ENCODE results near the gene COL15A1. TPM values are rescaled to one million over a fixed set of nuclear protein-coding genes. Genes with fewer than 3 reads are reported as not detected.

The COL15A1 gene
- total RNA-seq, 1 experiment from 2014 or later: 0.22 TPM

DNA sequence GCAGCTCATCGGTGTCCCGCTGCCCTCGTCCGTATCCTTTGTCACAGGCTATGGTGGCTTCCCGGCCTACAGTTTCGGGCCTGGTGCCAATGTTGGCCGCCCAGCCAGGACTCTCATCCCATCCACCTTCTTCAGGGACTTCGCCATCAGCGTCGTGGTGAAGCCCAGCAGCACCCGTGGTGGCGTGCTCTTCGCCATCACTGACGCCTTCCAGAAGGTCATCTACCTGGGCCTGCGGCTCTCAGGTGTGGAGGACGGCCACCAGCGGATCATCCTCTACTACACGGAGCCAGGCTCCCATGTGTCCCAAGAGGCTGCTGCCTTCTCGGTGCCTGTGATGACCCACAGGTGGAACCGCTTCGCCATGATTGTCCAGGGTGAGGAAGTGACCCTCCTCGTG, 41.9 kb downstream of the COL15A1 start:
- peaks cover 3% of the 10 kb centered on the region; the same call in 1 of the 2 replicates for H3K27me3 Mint-ChIP-seq (ENCODE audit: low read depth)
- CTCF ChIA-PET: interaction anchor here (1.3 kb wide), 1 partner anchor 13 kb away, joined by 4 read pairs; no protein-coding TSS in a partner anchor
- peaks cover 4% of the 10 kb centered on the region for H3K36me3 Mint-ChIP-seq
- no peak for DNase-seq (ENCODE audit: low spot score)
- no peak for ATAC-seq
- peaks cover 4% of the 10 kb centered on the region for H3K9me3 Mint-ChIP-seq
- H3K4me3 Mint-ChIP-seq: no peak overlapping the region
- TF ChIP-seq MYBL2 (CRISPR knock-in tag; IDR thresholded peaks at IDR 0.05): no peak
- TF ChIP-seq NFYB (CRISPR knock-in tag; conservative IDR thresholded peaks at IDR 0.05; ENCODE audit: low read depth): no peak
- no peak for TF ChIP-seq ZNF219 (CRISPR knock-in tag; IDR thresholded peaks at IDR 0.05; ENCODE audit: borderline replicate concordance)
- no peak for TF ChIP-seq FOXJ3 (CRISPR knock-in tag; IDR thresholded peaks at IDR 0.05; ENCODE audit: borderline replicate concordance)
- no peak for TF ChIP-seq ZNF416 (CRISPR knock-in tag; IDR thresholded peaks at IDR 0.05)
- TF ChIP-seq, protein P1, sequence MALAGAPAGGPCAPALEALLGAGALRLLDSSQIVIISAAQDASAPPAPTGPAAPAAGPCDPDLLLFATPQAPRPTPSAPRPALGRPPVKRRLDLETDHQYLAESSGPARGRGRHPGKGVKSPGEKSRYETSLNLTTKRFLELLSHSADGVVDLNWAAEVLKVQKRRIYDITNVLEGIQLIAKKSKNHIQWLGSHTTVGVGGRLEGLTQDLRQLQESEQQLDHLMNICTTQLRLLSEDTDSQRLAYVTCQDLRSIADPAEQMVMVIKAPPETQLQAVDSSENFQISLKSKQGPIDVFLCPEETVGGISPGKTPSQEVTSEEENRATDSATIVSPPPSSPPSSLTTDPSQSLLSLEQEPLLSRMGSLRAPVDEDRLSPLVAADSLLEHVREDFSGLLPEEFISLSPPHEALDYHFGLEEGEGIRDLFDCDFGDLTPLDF (CRISPR knock-in tag; IDR thresholded peaks at IDR 0.05): no peak
- TF ChIP-seq TEAD4 (CRISPR knock-in tag; IDR thresholded peaks at IDR 0.05): no peak
- no peak for TF ChIP-seq ZNF423 (CRISPR knock-in tag; IDR thresholded peaks at IDR 0.05)
- TF ChIP-seq GRHL2 (CRISPR knock-in tag; IDR thresholded peaks at IDR 0.05; ENCODE audit: insufficient replicate concordance, severe bottlenecking): no peak
- no peak for TF ChIP-seq SP1 (CRISPR knock-in tag; conservative IDR thresholded peaks at IDR 0.05)
- TF ChIP-seq MXD4 (CRISPR knock-in tag; IDR thresholded peaks at IDR 0.05; ENCODE audit: borderline replicate concordance): no peak
- TF ChIP-seq NR1H2 (CRISPR knock-in tag; IDR thresholded peaks at IDR 0.05): no peak
- TF ChIP-seq, protein P2, sequence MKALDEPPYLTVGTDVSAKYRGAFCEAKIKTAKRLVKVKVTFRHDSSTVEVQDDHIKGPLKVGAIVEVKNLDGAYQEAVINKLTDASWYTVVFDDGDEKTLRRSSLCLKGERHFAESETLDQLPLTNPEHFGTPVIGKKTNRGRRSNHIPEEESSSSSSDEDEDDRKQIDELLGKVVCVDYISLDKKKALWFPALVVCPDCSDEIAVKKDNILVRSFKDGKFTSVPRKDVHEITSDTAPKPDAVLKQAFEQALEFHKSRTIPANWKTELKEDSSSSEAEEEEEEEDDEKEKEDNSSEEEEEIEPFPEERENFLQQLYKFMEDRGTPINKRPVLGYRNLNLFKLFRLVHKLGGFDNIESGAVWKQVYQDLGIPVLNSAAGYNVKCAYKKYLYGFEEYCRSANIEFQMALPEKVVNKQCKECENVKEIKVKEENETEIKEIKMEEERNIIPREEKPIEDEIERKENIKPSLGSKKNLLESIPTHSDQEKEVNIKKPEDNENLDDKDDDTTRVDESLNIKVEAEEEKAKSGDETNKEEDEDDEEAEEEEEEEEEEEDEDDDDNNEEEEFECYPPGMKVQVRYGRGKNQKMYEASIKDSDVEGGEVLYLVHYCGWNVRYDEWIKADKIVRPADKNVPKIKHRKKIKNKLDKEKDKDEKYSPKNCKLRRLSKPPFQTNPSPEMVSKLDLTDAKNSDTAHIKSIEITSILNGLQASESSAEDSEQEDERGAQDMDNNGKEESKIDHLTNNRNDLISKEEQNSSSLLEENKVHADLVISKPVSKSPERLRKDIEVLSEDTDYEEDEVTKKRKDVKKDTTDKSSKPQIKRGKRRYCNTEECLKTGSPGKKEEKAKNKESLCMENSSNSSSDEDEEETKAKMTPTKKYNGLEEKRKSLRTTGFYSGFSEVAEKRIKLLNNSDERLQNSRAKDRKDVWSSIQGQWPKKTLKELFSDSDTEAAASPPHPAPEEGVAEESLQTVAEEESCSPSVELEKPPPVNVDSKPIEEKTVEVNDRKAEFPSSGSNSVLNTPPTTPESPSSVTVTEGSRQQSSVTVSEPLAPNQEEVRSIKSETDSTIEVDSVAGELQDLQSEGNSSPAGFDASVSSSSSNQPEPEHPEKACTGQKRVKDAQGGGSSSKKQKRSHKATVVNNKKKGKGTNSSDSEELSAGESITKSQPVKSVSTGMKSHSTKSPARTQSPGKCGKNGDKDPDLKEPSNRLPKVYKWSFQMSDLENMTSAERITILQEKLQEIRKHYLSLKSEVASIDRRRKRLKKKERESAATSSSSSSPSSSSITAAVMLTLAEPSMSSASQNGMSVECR (CRISPR knock-in tag; IDR thresholded peaks at IDR 0.05; ENCODE audit: borderline replicate concordance): no peak
- no peak for TF ChIP-seq GABPB1 (CRISPR knock-in tag; IDR thresholded peaks at IDR 0.05)
- TF ChIP-seq, protein P3, sequence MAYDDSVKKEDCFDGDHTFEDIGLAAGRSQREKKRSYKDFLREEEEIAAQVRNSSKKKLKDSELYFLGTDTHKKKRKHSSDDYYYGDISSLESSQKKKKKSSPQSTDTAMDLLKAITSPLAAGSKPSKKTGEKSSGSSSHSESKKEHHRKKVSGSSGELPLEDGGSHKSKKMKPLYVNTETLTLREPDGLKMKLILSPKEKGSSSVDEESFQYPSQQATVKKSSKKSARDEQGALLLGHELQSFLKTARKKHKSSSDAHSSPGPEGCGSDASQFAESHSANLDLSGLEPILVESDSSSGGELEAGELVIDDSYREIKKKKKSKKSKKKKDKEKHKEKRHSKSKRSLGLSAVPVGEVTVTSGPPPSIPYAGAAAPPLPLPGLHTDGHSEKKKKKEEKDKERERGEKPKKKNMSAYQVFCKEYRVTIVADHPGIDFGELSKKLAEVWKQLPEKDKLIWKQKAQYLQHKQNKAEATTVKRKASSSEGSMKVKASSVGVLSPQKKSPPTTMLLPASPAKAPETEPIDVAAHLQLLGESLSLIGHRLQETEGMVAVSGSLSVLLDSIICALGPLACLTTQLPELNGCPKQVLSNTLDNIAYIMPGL (CRISPR knock-in tag; IDR thresholded peaks at IDR 0.05): no peak
- POLR2A ChIA-PET: no interaction called here
- H3K4me1 Mint-ChIP-seq: peaks cover 3% of the 10 kb centered on the region; the same call in 1 of the 2 replicates
- H3K27ac Mint-ChIP-seq: no peak overlapping the region

DNA sequence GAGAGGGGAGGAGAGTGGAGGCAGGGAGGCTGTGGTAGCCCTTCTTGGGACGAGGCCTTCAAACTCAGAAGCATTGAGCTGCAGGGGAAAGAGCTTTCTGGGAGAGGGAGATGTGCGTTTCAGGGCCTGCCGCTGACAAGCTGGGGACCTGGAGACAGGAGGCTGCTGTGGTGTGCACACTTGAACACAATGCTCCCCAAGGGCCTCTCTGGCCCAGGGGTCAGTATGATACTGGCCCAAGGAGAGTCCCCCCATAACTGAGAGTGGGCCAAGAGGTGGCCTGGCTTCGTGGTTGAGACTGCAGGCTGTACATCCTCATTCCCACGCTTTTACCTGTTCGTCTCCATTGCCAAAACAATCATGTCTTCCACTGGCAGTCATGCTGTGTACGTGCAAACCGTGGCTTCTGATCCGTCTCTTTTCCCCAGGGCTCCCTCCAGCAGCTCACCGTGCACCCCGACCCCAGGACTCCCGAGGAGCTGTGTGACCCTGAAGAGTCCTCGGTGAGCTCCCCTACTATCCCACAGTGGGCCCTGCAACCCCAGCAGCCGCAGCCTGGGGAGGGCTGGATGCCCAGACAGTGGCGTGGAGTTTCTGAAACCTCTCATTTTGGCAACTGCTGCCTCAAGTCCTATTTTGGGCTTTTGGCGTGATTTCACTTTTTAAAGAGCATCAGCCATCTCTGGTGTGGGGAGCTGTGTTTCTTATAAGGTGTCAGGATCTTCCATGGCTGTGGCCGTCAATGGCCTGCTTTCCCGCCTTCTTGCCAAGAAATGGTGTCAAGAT, 43.4 kb downstream of the COL15A1 start:
- H3K4me3 Mint-ChIP-seq: no peak overlapping the region
- no peak for TF ChIP-seq SOX15 (CRISPR knock-in tag; IDR thresholded peaks at IDR 0.05)
- TF ChIP-seq, protein P4, sequence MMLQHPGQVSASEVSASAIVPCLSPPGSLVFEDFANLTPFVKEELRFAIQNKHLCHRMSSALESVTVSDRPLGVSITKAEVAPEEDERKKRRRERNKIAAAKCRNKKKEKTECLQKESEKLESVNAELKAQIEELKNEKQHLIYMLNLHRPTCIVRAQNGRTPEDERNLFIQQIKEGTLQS (CRISPR knock-in tag; conservative IDR thresholded peaks at IDR 0.05): no peak
- TF ChIP-seq ELF4 (CRISPR knock-in tag; IDR thresholded peaks at IDR 0.05; ENCODE audit: low read depth): no peak
- no peak for TF ChIP-seq KAT7 (CRISPR knock-in tag; IDR thresholded peaks at IDR 0.05; ENCODE audit: borderline replicate concordance)
- TF ChIP-seq IRF2 (CRISPR knock-in tag; IDR thresholded peaks at IDR 0.05; ENCODE audit: borderline replicate concordance, low read depth): no peak
- no peak for TF ChIP-seq ETV6 (CRISPR knock-in tag; IDR thresholded peaks at IDR 0.05)
- no peak for TF ChIP-seq NFE2L1 (CRISPR knock-in tag; IDR thresholded peaks at IDR 0.05)
- TF ChIP-seq TCF7 (CRISPR knock-in tag; IDR thresholded peaks at IDR 0.05; ENCODE audit: low read depth): no peak
- no peak for TF ChIP-seq JAZF1 (CRISPR knock-in tag; IDR thresholded peaks at IDR 0.05)
- ATAC-seq (no peak), DNase-seq (ENCODE audit: low spot score) (no peak)
- H3K27ac Mint-ChIP-seq: no peak overlapping the region
- peaks cover 3% of the 10 kb centered on the region; the same call in 1 of the 2 replicates for H3K27me3 Mint-ChIP-seq (ENCODE audit: low read depth)
- POLR2A ChIA-PET: no interaction called here
- peaks cover 3% of the 10 kb centered on the region; the same call in 1 of the 2 replicates for H3K4me1 Mint-ChIP-seq
- CTCF ChIA-PET: interaction anchor here (0.7 to 3.5 kb wide), 3 partner anchors 10 to 11 kb away, joined by 3 to 22 read pairs (median 4); no protein-coding TSS in a partner anchor
- H3K36me3 Mint-ChIP-seq: peaks cover 13% of the 10 kb centered on the region
- H3K9me3 Mint-ChIP-seq: peaks cover 14% of the 10 kb centered on the region

Measured in WTC11 (cell line).